Measurements from ENCODE around the gene AMPD3. TPM values are rescaled to one million over a fixed set of nuclear protein-coding genes. Genes with fewer than 3 reads are reported as not detected.

The AMPD3 gene
- total and polyA plus RNA-seq, 5 donors from 2014 or later, result 6.4 to 19.7 (median 7.9) TPM

DNA sequence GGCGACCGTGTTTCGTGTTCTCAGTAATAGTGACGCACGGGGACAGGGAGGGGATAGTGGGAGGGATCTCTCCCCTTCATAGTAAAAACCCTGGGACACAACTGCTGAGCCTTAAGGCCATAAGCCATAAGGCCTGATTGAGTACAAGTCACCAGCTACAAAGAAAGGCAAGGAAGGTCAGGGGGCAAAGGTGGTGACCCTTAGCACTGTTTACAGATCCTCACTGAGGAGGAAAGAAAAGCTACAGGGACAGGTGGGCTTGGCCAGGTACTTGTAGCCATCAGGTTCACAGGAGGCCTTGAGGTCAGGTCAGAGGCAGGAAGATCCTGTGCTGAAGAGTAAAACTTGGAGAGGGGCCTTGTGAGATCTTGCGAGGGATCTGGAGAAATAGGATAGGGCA is 15.1 kb upstream of the AMPD3 start:
- no peak for DNase-seq
- Mint-ChIP-seq H3K27me3 (peaks cover 10% of the 10 kb centered on the region), H3K36me3 (no peaks in the 10 kb centered on the region), H3K4me1 (peaks cover 0 to 5% (median 1%) of the 10 kb centered on the region in 4 donors), H3K27ac (no peak overlapping the region), H3K9me3 (no peaks in the 10 kb centered on the region), H3K4me3 (no peak overlapping the region)
- H3K9me3 ChIP-seq (ENCODE audit: control insufficient read depth in 2 of 2, low read length in 2 of 2), result no peaks in the 10 kb centered on the region
- H3K27ac ChIP-seq (ENCODE audit: insufficient read depth, low read length, poor library complexity, severe bottlenecking), result no peak overlapping the region
- no peaks in the 10 kb centered on the region for H3K27me3 ChIP-seq (ENCODE audit: control insufficient read depth, insufficient read depth, low read length)
- no peak for ATAC-seq (ENCODE audit: low read depth in 2 of 2)
- H3K4me3 ChIP-seq (ENCODE audit: low read depth, low read length), result no peak overlapping the region
- H3K4me1 ChIP-seq (ENCODE audit: control insufficient read depth, insufficient read depth, low read length, poor library complexity, severe bottlenecking), result peaks cover 4% of the 10 kb centered on the region
- H3K36me3 ChIP-seq (ENCODE audit: control insufficient read depth, insufficient read depth, low read length), result no peaks in the 10 kb centered on the region

DNA sequence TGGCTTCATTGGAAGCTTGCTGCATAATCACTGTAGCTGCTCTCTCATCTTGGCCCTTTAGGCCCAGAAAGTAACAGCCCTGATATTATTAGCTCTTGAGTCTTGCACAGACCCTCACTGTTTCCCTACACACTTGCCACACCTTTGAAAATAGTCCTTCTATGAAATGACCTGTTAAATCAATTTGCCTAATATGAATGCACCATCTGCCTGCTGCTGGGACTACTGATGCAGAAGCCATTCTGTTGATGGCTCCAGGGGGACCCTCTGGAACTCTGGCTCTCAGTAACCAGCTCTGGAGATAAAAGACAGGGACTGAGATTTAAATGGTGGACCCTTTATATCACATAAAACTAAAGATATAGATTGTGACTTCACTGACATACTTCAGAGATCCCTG is 14.7 kb upstream of the AMPD3 start:
- Histone ChIP-seq H3K9me3 (ENCODE audit: control insufficient read depth in 2 of 2, low read length in 2 of 2) (no peaks in the 10 kb centered on the region), H3K4me3 (ENCODE audit: low read depth, low read length) (no peak overlapping the region), H3K4me1 (ENCODE audit: control insufficient read depth, insufficient read depth, low read length, poor library complexity, severe bottlenecking) (peaks cover 4% of the 10 kb centered on the region), H3K36me3 (ENCODE audit: control insufficient read depth, insufficient read depth, low read length) (no peaks in the 10 kb centered on the region), H3K27ac (ENCODE audit: insufficient read depth, low read length, poor library complexity, severe bottlenecking) (no peak overlapping the region), H3K27me3 (ENCODE audit: control insufficient read depth, insufficient read depth, low read length) (no peaks in the 10 kb centered on the region)
- ATAC-seq (ENCODE audit: low read depth in 2 of 2) (no peak), DNase-seq (no peak)
- Mint-ChIP-seq H3K27ac (no peak overlapping the region), H3K9me3 (no peaks in the 10 kb centered on the region), H3K36me3 (no peaks in the 10 kb centered on the region), H3K4me1 (peaks cover 0 to 10% (median 1%) of the 10 kb centered on the region in 4 donors), H3K4me3 (no peak overlapping the region), H3K27me3 (peaks cover 10% of the 10 kb centered on the region)

DNA sequence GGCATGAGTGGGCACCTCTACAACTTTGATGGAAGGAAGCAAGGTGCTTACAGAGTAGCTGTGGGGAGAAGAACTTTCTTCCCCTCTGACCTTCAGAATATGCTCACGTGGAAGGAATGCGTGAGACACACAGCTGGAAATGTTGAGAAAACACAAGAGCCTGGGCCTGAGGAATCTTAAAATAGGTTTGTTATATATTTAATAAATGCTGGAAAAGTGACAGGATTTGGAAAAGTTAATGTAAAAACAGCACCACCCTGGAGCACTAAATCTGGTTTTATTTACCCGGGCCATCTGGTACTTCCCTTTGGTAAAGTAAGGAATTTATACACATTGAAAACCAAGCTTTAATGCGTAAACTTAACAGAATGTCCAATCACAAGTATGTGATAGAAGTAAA is 14.0 kb upstream of the AMPD3 start:
- Mint-ChIP-seq H3K9me3 (no peaks in the 10 kb centered on the region), H3K36me3 (no peaks in the 10 kb centered on the region), H3K4me3 (no peak overlapping the region), H3K27me3 (peaks cover 10% of the 10 kb centered on the region), H3K27ac (no peak overlapping the region), H3K4me1 (peaks cover 0 to 11% (median 1%) of the 10 kb centered on the region in 4 donors)
- no peak overlapping the region for H3K27ac ChIP-seq (ENCODE audit: insufficient read depth, low read length, poor library complexity, severe bottlenecking)
- no peaks in the 10 kb centered on the region for H3K9me3 ChIP-seq (ENCODE audit: control insufficient read depth in 2 of 2, low read length in 2 of 2)
- DNase-seq (no peak), ATAC-seq (ENCODE audit: low read depth in 2 of 2) (no peak)
- peaks cover 4% of the 10 kb centered on the region for H3K4me1 ChIP-seq (ENCODE audit: control insufficient read depth, insufficient read depth, low read length, poor library complexity, severe bottlenecking)
- no peaks in the 10 kb centered on the region for H3K36me3 ChIP-seq (ENCODE audit: control insufficient read depth, insufficient read depth, low read length)
- H3K4me3 ChIP-seq (ENCODE audit: low read depth, low read length), result no peak overlapping the region
- H3K27me3 ChIP-seq (ENCODE audit: control insufficient read depth, insufficient read depth, low read length), result no peaks in the 10 kb centered on the region

DNA sequence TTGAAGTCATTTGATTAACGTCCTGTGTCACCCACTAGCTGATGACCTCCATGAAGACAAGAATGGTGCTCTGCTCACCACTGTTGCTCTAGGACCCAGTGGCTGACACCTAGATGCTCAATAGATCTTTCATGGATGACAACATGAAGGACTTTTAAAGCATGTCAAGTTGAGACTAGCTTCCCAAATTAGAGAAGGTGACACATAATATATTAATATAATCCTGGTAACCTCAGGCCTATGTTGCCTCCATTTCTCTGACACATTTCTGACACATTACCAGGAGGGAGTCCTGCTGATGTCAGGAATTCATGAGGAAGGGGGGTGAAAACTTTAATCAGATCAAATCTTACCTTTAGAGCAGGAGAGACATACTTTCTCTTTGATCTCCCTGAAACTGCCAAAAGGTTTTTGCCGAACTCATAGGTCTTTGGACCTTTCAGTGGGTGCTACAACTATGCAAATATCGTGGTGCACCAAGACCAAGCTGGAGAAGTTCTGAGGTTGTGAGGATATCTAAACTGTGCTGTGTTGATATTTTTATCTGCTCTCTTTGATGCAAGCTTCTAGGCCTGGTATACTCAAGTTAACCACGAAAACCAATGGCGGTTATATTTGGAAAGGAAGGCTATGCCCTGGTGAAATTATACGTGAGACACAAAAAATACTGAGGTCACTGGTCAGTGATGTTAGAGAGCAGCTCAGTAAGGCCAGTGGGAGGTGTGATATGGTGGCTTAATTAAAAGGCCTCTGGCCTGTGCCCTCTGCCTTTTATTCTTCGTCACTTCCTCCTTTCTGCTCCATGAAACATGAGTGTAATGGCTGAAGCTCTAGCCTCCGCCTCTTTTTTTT is 13.2 kb upstream of the AMPD3 start:
- H3K27ac ChIP-seq (ENCODE audit: insufficient read depth, low read length, poor library complexity, severe bottlenecking), result no peak overlapping the region
- peaks cover 10% of the 10 kb centered on the region for H3K27me3 Mint-ChIP-seq
- peak in 1 of 3 donors; percentile 28 for DNase-seq
- H3K27ac Mint-ChIP-seq, result peak overlapping the region in 1 of 3 donors; percentile 60
- no peak overlapping the region for H3K4me3 ChIP-seq (ENCODE audit: low read depth, low read length)
- H3K4me1 ChIP-seq (ENCODE audit: control insufficient read depth, insufficient read depth, low read length, poor library complexity, severe bottlenecking), result peaks cover 4% of the 10 kb centered on the region
- H3K9me3 ChIP-seq (ENCODE audit: control insufficient read depth in 2 of 2, low read length in 2 of 2), result no peaks in the 10 kb centered on the region
- peaks cover 0 to 11% (median 1%) of the 10 kb centered on the region in 4 donors for H3K4me1 Mint-ChIP-seq
- no peaks in the 10 kb centered on the region for H3K9me3 Mint-ChIP-seq
- H3K36me3 ChIP-seq (ENCODE audit: control insufficient read depth, insufficient read depth, low read length), result no peaks in the 10 kb centered on the region
- H3K36me3 Mint-ChIP-seq, result no peaks in the 10 kb centered on the region
- ATAC-seq (ENCODE audit: low read depth in 2 of 2), result peak; percentile 37 to 59
- no peaks in the 10 kb centered on the region for H3K27me3 ChIP-seq (ENCODE audit: control insufficient read depth, insufficient read depth, low read length)
- H3K4me3 Mint-ChIP-seq, result no peak overlapping the region

DNA sequence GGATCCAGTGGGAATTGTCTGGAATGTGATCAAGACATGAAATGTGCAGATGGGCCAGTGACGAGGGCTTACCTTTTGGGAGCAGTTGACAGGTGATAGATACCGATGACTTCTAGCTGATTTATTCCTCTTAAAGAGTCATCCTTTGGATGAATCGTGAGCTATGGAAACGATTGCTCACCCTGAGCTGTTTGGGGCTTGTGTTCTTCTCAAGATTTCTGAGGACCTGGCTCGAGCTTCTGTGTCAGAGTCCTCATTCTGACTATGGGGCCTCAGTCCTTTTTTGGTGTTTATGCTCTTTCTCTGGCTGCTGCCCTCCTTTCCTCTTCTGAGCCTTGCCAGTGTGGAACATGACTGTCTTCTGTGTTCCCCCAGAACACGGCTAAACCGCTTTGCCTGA is 11.9 kb upstream of the AMPD3 start:
- Histone ChIP-seq H3K4me1 (ENCODE audit: control insufficient read depth, insufficient read depth, low read length, poor library complexity, severe bottlenecking) (peaks cover 4% of the 10 kb centered on the region), H3K4me3 (ENCODE audit: low read depth, low read length) (no peak overlapping the region), H3K27me3 (ENCODE audit: control insufficient read depth, insufficient read depth, low read length) (no peaks in the 10 kb centered on the region), H3K9me3 (ENCODE audit: control insufficient read depth in 2 of 2, low read length in 2 of 2) (no peaks in the 10 kb centered on the region), H3K36me3 (ENCODE audit: control insufficient read depth, insufficient read depth, low read length) (no peaks in the 10 kb centered on the region), H3K27ac (ENCODE audit: insufficient read depth, low read length, poor library complexity, severe bottlenecking) (no peak overlapping the region)
- Mint-ChIP-seq H3K9me3 (no peaks in the 10 kb centered on the region), H3K27ac (no peak overlapping the region), H3K4me1 (peaks cover 0 to 11% (median 4%) of the 10 kb centered on the region in 4 donors), H3K36me3 (no peaks in the 10 kb centered on the region), H3K27me3 (peaks cover 3% of the 10 kb centered on the region), H3K4me3 (no peak overlapping the region)
- ATAC-seq (ENCODE audit: low read depth in 2 of 2), result no peak
- no peak for DNase-seq

DNA sequence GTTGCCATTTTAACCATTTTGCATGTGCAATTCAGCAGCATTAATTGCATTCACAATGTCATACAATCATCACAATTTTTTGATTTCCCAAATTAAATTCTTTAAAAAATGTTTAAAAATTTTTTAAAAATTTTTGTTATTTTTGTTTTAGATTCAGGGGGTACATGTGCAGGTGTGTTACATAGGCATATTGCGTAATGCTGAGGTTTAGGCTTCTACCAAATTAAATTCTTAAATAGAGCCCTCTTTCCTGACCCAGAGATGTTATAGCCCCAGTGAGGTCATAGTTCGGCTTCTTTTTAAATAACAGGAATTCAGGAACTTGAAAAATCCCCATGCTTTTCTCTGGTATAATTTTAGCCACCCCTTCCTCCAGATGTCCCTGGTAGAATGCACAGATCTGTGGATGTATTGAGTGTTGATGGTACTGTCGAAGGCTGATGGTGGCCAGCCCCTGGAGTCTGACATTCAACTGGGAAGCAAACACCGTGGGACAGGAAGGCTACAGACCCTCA is 11.3 kb upstream of the AMPD3 start:
- no peak overlapping the region for H3K4me3 Mint-ChIP-seq
- Histone ChIP-seq H3K4me1 (ENCODE audit: control insufficient read depth, insufficient read depth, low read length, poor library complexity, severe bottlenecking) (peaks cover 4% of the 10 kb centered on the region), H3K36me3 (ENCODE audit: control insufficient read depth, insufficient read depth, low read length) (no peaks in the 10 kb centered on the region), H3K4me3 (ENCODE audit: low read depth, low read length) (no peak overlapping the region), H3K27me3 (ENCODE audit: control insufficient read depth, insufficient read depth, low read length) (no peaks in the 10 kb centered on the region), H3K9me3 (ENCODE audit: control insufficient read depth in 2 of 2, low read length in 2 of 2) (no peaks in the 10 kb centered on the region), H3K27ac (ENCODE audit: insufficient read depth, low read length, poor library complexity, severe bottlenecking) (no peak overlapping the region)
- no peak overlapping the region for H3K27ac Mint-ChIP-seq
- H3K9me3 Mint-ChIP-seq, result no peaks in the 10 kb centered on the region
- no peak for DNase-seq
- H3K36me3 Mint-ChIP-seq, result no peaks in the 10 kb centered on the region
- H3K4me1 Mint-ChIP-seq, result peaks cover 0 to 11% (median 4%) of the 10 kb centered on the region in 4 donors
- no peak for ATAC-seq (ENCODE audit: low read depth in 2 of 2)
- H3K27me3 Mint-ChIP-seq, result no peaks in the 10 kb centered on the region

DNA sequence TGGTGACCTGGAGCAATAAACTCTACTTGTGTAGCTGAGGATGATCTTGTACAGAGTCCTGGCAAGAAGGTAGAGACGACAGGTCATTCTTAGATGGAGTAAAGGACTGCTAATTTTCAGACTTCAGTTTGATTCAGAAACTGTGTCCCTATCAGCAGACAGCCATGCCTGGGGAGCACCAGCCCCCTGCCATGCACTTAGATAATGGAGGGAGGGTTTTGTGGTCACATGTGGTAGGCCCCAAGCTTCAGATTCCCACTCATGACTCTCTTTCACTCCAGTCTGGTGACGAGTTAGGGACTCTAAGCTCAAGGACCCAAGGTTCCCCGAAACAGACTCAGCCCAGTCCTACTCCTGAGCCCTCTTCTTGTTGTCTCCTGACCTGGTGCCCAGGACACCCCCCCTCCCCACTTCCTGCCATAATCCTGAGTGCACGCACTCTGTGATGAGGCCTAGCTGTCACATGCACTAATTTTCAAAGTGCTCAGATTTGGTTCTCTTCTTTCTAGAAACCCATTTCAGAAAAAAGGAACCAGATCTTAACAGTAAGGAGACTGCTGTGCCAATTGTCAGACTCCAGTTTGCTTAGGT is 10.2 kb upstream of the AMPD3 start:
- Histone ChIP-seq H3K4me3 (ENCODE audit: low read depth, low read length) (no peak overlapping the region), H3K4me1 (ENCODE audit: control insufficient read depth, insufficient read depth, low read length, poor library complexity, severe bottlenecking) (peaks cover 5% of the 10 kb centered on the region), H3K27ac (ENCODE audit: insufficient read depth, low read length, poor library complexity, severe bottlenecking) (no peak overlapping the region), H3K27me3 (ENCODE audit: control insufficient read depth, insufficient read depth, low read length) (no peaks in the 10 kb centered on the region), H3K9me3 (ENCODE audit: control insufficient read depth in 2 of 2, low read length in 2 of 2) (no peaks in the 10 kb centered on the region), H3K36me3 (ENCODE audit: control insufficient read depth, insufficient read depth, low read length) (no peaks in the 10 kb centered on the region)
- Mint-ChIP-seq H3K4me3 (no peak overlapping the region), H3K9me3 (no peaks in the 10 kb centered on the region), H3K4me1 (peaks cover 0 to 17% (median 9%) of the 10 kb centered on the region in 4 donors), H3K36me3 (no peaks in the 10 kb centered on the region), H3K27ac (no peak overlapping the region), H3K27me3 (no peaks in the 10 kb centered on the region)
- peak in 1 of 3 donors; percentile 26 for DNase-seq
- ATAC-seq (ENCODE audit: low read depth in 2 of 2), result peak in 1 of 2 donors; percentile 35

All from CD4-positive, CD25-positive, alpha-beta regulatory T cell (primary cell).